GM23248 (cell line): ENCODE data around the gene OST4. TPM values are rescaled to one million over a fixed set of nuclear protein-coding genes. Genes with fewer than 3 reads are reported as not detected.

Source experiments
- DNase-seq: peaks from one replicate; pipeline ENCODE4 v3.0.0-alpha.2; 2015
- H2AFZ ChIP-seq: fragments of 200-600 bp; sonication (generic); 2 replicates; pipeline ENCODE4 v1.6.1; 2016; ENCODE audit warnings: antibody characterized with exemption
- H3F3A ChIP-seq: fragments of 200-600 bp; sonication (generic); 2 replicates; pipeline ENCODE4 v1.6.1; 2016; ENCODE audit warnings: mild to moderate bottlenecking, antibody characterized with exemption, mixed run types; ENCODE audit not compliant: insufficient read depth
- H3K27ac ChIP-seq: fragments of 200-600 bp; sonication (generic); 2 replicates; pipeline ENCODE4 v1.5.1; 2016; ENCODE audit warnings: mild to moderate bottlenecking
- H3K27me3 ChIP-seq: fragments of 200-600 bp; sonication (generic); replicated peaks from 2 replicates; pipeline ENCODE4 v1.6.1; 2016; ENCODE audit warnings: mild to moderate bottlenecking; ENCODE audit not compliant: insufficient read depth
- H3K36me3 ChIP-seq: fragments of 200-600 bp; sonication (generic); 2 replicates; pipeline ENCODE4 v1.6.1; 2016; ENCODE audit warnings: low read depth, mild to moderate bottlenecking
- H3K4me1 ChIP-seq: fragments of 200-600 bp; sonication (generic); 2 replicates; pipeline ENCODE4 v1.6.1; 2016; ENCODE audit warnings: mild to moderate bottlenecking; ENCODE audit not compliant: insufficient read depth
- H3K4me2 ChIP-seq: fragments of 200-600 bp; sonication (generic); one replicate; pipeline ENCODE4 v1.6.1; 2016; ENCODE audit warnings: mild to moderate bottlenecking; ENCODE audit not compliant: unreplicated experiment
- H3K4me3 ChIP-seq: fragments of 200-600 bp; sonication (generic); 2 replicates; pipeline ENCODE4 v1.5.1; 2016; ENCODE audit warnings: mild to moderate bottlenecking
- H3K79me2 ChIP-seq: fragments of 200-600 bp; sonication (generic); 2 replicates; pipeline ENCODE4 v1.6.1; 2016; ENCODE audit warnings: mild to moderate bottlenecking; ENCODE audit not compliant: insufficient read depth
- H3K9ac ChIP-seq: fragments of 200-600 bp; sonication (generic); 2 replicates; pipeline ENCODE4 v1.6.1; 2016; ENCODE audit warnings: mild to moderate bottlenecking
- H3K9me2 ChIP-seq: fragments of 200-600 bp; sonication (generic); 2 replicates; pipeline ENCODE4 v1.6.1; 2016; ENCODE audit warnings: mixed run types, mild to moderate bottlenecking, moderate library complexity; ENCODE audit not compliant: insufficient read depth
- H3K9me3 ChIP-seq: fragments of 200-600 bp; sonication (generic); one replicate; pipeline ENCODE4 v1.6.1; 2017; ENCODE audit warnings: low read depth
- H4K20me1 ChIP-seq: fragments of 200-600 bp; sonication (generic); 2 replicates; pipeline ENCODE4 v1.6.0; 2016; ENCODE audit not compliant: insufficient read depth
- EZH2 ChIP-seq: fragments of 200-600 bp; sonication (generic); IDR thresholded peaks from 2 replicates; pipeline ENCODE4 v1.6.1; 2018; ENCODE audit warnings: antibody characterized with exemption, mild to moderate bottlenecking; ENCODE audit not compliant: insufficient read depth, poor library complexity, severe bottlenecking
- EZH2phosphoT487 ChIP-seq: fragments of 200-600 bp; sonication (generic); IDR thresholded peaks from 2 replicates; pipeline ENCODE4 v1.6.1; 2018; ENCODE audit warnings: antibody characterized with exemption, moderate library complexity, mild to moderate bottlenecking, low read depth; ENCODE audit not compliant: insufficient read depth
- WGBS, 2 experiments: methylation state at CpG; one replicate each; pipeline ENCODE4 v1.1.6; 2015 to 2017; ENCODE audit warnings: low lambda C conversion rate in 2 of 2, low coverage in 1 of 2; ENCODE audit errors: missing lambda C conversion rate in 2 of 2; 5-methylcytosine and 5-hydroxymethylcytosine counted together
- in situ Hi-C: fragments of 300-500 bp; cut with MboI; formaldehyde crosslinking; loops from 2 replicates; pipeline ENCODE4 v1.15.0; 2020
- polyA plus RNA-seq: library from polyadenylated mRNA; unstranded; fragments of >200 nt; fragmentation: Nextera tagmentation; extraction: Ambion mirVana; gene quantifications from 2 replicates; pipeline ENCODE4 v1.2.1, GENCODE V29; 2016
- total RNA-seq: library from RNA; depleted of rRNA; stranded (reverse); fragments of >200 nt; shearing (Covaris generic); gene quantifications from 2 replicates; pipeline ENCODE4 v1.2.3, GENCODE V29; 2014

Gene OST4
- total and polyA plus RNA-seq, 2 experiments from 2014 or later = 499 to 942 TPM

DNA sequence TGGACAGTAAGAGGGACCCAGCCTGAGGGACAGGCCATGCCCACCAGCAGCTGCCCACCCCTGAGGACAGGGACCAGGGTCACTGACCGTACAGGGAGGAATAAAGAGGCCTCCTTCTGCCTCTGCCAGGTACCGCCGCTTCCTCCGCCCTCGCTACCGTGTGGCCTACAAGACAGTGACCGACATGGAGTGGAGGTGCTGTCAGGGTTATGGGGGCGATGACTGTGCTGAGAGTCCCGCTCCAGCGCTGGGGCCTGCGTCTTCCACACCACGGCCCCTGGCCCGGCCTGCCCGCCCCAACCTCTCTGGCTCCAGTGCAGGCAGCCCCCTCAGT, 9.1 kb upstream of the OST4 start:
- Histone ChIP-seq H3K79me2 (peaks cover 35% of the 10 kb centered on the region), H3F3A (peaks cover 13% of the 10 kb centered on the region), H3K27me3 (no peaks in the 10 kb centered on the region), H3K4me1 (peaks cover 16% of the 10 kb centered on the region), H3K4me3 (peak overlapping the region; percentile 81), H3K4me2 (peak overlapping the region; percentile 99), H3K9me2 (no peaks in the 10 kb centered on the region), H2AFZ (no peak overlapping the region), H4K20me1 (no peaks in the 10 kb centered on the region), H3K27ac (peak overlapping the region; percentile 74), H3K9me3 (no peaks in the 10 kb centered on the region), H3K9ac (peak overlapping the region; percentile 87), H3K36me3 (no peaks in the 10 kb centered on the region)
- no peak for DNase-seq
- in situ Hi-C loops = no loop called here
- WGBS, 2 experiments = 76 to 77% methylated on average over 14 of the region's 14 CpGs
- TF ChIP-seq EZH2 = no peak
- no peak for TF ChIP-seq EZH2phosphoT487

- H3K4me3 ChIP-seq = peak overlapping the region; percentile 81
- in situ Hi-C loops = no loop called here
Observed at GRCh38 chr2:27080140-27080469, 8.7 kb upstream of the OST4 start.

GRCh38 chr2:27079233-27080139, 8.0 kb upstream of the OST4 start:
- DNase-seq = peak; percentile 74
- Histone ChIP-seq H4K20me1 (no peaks in the 10 kb centered on the region), H3K79me2 (peaks cover 35% of the 10 kb centered on the region), H3K9me2 (no peaks in the 10 kb centered on the region), H3K4me3 (peak overlapping the region; percentile 81), H3K27ac (peak overlapping the region; percentile 74), H3K36me3 (no peaks in the 10 kb centered on the region), H2AFZ (peak overlapping the region; percentile 86), H3K9me3 (no peaks in the 10 kb centered on the region), H3K4me2 (peak overlapping the region; percentile 99), H3K27me3 (no peaks in the 10 kb centered on the region), H3K4me1 (peaks cover 16% of the 10 kb centered on the region), H3F3A (0 out of 2 replicates have a peak, but pooled peaks cover 3% of the 10 kb centered on the region), H3K9ac (peak overlapping the region; percentile 87)
- TF ChIP-seq EZH2 (no peak), EZH2phosphoT487 (no peak)
- in situ Hi-C loops = no loop called here
- 7 to 8% methylated on average over 14 of the region's 14 CpGs for WGBS, 2 experiments

More at GRCh38 chr2:27080140-27080469, 8.7 kb upstream of the OST4 start:
- peak; percentile 61 for DNase-seq
- peak overlapping the region; percentile 87 for H3K9ac ChIP-seq
- H3K9me2 ChIP-seq = no peaks in the 10 kb centered on the region
- no peak overlapping the region for H2AFZ ChIP-seq
- no peaks in the 10 kb centered on the region for H4K20me1 ChIP-seq
- H3K79me2 ChIP-seq = peaks cover 35% of the 10 kb centered on the region
- H3K9me3 ChIP-seq = no peaks in the 10 kb centered on the region
- no peaks in the 10 kb centered on the region for H3K27me3 ChIP-seq
- TF ChIP-seq EZH2phosphoT487 = no peak
- WGBS, 2 experiments = 9 to 14% methylated on average over 7 of the region's 7 CpGs
- peak overlapping the region; percentile 99 for H3K4me2 ChIP-seq
- H3K27ac ChIP-seq = peak overlapping the region; percentile 74
- H3F3A ChIP-seq = peaks cover 9% of the 10 kb centered on the region
- H3K36me3 ChIP-seq = no peaks in the 10 kb centered on the region
- peaks cover 16% of the 10 kb centered on the region for H3K4me1 ChIP-seq

DNA sequence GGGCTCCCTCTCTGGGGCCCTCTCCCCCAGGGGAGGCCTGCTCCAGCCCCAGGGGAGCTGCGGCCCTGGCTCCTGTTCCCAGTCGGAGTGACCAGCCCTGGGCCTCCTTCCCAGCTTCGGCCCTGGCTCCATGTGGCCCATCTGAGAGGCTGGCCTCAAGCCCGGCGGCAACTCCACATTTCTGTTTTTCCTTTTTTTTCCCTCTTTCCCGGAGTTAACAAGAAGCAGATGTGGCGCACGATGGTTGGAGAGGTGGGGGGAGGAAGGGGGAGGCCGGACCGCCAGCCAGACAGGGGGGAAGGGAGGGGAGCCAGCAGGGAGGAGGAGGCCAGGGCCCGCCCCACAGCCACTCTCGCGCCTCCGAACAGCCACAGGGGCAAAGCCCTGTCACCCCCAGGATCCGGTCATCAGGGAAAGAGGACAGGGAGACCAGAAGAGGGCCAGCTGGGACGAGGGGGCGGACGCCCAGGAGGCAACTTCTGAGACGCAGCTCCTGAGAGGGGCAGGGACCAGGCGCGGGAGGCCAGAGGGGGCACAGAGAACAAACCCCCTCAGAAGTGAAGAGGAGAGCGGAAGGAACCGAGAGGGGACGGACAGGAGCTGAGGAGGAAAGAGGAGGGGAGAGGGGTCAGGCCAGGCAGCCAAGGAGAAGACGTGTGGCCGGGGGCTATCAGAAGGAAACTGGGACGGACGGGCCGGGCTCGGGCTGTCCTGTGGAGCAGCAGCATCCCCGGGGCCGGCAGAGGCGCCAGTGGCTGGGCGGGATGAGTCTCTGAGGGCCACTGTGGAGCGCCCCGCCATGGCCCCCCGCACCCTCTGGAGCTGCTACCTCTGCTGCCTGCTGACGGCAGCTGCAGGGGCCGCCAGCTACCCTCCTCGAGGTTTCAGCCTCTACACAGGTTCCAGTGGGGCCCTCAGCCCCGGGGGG, 7.1 kb upstream of the OST4 start, which contains the start of gene EMILIN1:
TSS of gene EMILIN1 (plus strand) at position 349 of the 928 bp plus-strand sequence. CDS start at position 800, 451 bp downstream.
- Histone ChIP-seq H3K9me3 (no peaks in the 10 kb centered on the region), H3K36me3 (no peaks in the 10 kb centered on the region), H3K9me2 (no peaks in the 10 kb centered on the region), H3K4me1 (peaks cover 16% of the 10 kb centered on the region), H2AFZ (peak within 1 kb of the TSS; percentile 86), H3K4me3 (peak within 1 kb of the TSS; percentile 81), H4K20me1 (no peaks in the 10 kb centered on the region), H3K27me3 (no peaks in the 10 kb centered on the region), H3K4me2 (peak within 1 kb of the TSS; percentile 99), H3K79me2 (peaks cover 35% of the 10 kb centered on the region), H3F3A (no peaks in the 10 kb centered on the region), H3K9ac (peak within 1 kb of the TSS; percentile 87), H3K27ac (peak within 1 kb of the TSS; percentile 74)
- peak; percentile 96 for DNase-seq
- 1 to 2% methylated on average over 26 to 35 of the region's 41 CpGs for whole genome bisulfite sequencing, 2 experiments
- in situ Hi-C loops = no loop called here
- TF ChIP-seq EZH2 (no peak), EZH2phosphoT487 (no peak)
